Raji (cell line): ENCODE results near the gene PEPD.

Source experiments
- POLR2A ChIP-seq: IDR thresholded peaks from 2 replicates; pipeline ENCODE4 v1.6.1; 2011; ENCODE audit warnings: low read depth, low read length, control low read depth; ENCODE audit not compliant: insufficient read depth

PEPD gene

DNA sequence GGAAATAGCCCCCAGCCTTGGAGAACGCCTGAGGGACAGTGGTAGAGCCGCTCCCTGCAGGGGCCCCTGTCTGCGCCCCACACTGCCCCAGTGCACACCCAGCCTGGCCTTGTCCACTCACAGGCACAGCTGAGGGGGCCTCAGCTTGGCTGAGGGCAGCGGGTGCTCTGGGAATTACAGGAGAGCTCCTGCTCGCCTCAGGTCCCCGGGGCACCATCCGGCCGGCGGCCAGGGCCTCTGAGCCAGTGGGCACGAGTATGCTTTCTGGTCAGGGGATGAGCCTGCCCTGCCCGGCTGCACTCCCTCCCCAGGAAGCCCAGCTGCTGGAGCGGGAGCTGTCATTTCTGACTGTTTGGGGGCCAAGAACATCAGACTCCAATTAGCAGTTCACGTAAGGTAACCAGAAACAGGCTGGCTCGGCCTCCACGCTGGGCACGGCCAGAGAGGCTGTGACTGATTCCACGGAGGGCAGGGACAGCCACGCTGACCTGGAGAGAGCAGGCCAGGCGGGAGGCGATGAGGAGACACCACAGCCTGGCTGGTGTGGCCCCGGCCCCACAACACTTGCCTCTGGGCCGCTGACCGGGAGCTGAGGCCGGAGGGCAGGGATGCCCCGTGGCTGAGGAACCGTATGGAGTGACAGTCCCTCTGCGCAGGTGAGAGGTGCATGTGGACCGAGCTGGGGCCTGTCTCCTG is 132.7 kb downstream of the PEPD start:
- TF ChIP-seq POLR2A = no peak

DNA sequence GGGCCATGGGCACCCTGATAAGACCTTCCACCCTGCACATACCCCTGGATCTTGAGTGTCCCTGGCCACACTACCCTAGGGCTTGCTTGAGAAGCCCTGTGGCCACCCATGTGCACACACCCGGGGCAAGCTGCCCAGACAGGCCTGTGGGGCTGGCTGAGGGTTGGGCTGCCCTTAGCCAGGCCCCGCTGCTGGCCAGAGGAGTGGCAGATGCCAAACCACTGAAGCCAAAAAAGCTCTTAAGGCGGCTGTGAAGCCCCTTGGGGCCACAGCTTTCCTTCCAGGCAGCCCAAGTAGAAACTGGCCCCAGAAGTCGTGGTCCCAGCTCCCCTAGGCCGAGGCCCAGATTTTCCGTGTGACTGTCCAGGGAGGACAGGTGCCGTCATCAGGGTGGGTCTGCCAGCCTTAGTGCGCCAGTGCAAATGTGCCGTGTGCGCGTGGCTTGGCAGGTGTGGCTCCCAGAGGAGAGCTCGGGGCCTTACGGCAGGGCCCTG is 133.3 kb downstream of the PEPD start:
- no peak for TF ChIP-seq POLR2A

DNA sequence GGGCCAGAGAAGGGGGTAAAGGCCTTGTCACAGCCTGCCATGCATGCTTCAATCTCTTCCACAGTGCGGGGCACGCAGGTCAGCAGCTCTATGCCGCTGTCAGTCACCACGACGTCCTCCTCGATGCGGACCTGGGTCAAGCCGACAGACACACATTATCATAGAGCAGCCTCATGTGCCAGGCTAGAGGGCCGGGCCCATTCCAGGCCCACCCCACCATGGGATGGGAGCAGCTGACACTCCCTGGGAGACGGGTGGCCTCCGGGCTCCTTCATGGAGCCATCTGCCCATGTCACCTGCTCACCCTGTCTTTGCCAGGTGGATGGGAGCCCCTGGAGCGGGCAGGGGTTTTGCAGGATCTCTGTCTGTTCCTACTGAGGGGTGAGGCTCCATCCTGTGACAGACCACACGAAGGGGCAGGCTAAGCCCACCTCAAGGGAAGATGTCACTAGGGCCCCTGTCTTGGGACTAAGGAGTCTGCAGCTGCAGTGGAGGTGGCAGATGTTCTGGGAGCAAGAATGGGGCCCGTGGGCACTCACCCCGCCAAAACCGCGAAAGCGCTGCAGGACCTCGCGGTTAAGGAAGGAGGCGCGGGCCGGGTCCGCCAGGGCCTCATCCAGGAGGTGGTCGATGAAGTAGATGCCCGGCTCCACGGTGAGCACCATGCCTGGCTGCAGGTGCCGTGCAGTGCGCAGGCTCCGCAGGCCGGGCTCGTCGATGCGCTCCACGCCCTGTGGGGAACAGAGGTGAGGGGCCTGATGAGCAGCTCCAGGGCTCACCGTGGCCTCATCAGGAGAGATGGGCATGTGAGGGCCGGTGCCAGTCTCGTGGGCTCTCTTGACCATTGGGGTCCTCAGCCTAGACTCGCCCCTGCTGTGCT is 134.0 kb downstream of the PEPD start:
- TF ChIP-seq POLR2A = no peak

DNA sequence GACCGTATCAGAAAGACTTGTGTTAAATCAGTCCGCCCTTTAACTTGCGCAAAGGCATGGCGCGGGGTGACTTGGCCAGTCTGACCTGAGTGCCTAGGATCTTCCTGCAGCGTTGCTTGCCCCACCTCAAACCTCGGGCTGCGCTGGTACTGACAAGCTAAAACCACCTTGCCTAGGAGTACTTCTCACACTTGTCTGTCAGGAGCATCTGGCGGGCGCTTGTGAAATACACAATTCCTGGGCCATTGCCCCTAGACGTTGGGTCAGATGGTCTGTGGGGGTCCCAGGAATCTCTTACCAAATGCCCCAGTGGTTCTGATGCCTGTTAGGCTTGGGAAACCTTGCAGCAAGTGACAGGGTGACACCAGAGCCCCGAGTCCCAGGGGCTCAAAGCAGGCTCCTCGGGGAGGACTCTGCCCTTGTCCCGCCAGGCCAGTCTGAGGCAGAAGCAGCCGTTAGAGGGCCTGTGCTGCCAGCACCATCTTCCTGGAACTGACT is 135.2 kb downstream of the PEPD start:
- TF ChIP-seq POLR2A = no peak

GRCh38 chr19:33385956-33386355 is 135.6 kb downstream of the PEPD start:
- TF ChIP-seq POLR2A = no peak

DNA sequence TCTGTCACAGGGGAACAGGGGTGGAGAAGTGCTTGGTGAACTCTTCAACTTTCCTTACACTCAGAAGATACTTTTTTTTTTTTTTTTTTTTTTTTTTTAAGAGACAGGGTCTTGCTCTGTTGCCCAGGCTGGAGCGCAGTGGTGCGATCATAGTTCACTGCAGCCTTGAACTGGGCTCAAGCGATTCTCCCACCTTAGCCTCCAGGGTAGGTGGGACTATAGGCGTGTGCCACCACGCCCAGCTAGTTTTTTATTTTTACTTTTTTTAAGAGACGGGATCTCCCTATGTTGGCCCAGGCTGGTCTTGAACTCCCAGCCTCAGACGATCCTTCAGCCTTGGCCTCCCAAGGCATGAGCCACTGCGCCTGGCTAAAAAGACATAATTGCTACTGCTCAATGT is 136.6 kb downstream of the PEPD start:
- TF ChIP-seq POLR2A = no peak

DNA sequence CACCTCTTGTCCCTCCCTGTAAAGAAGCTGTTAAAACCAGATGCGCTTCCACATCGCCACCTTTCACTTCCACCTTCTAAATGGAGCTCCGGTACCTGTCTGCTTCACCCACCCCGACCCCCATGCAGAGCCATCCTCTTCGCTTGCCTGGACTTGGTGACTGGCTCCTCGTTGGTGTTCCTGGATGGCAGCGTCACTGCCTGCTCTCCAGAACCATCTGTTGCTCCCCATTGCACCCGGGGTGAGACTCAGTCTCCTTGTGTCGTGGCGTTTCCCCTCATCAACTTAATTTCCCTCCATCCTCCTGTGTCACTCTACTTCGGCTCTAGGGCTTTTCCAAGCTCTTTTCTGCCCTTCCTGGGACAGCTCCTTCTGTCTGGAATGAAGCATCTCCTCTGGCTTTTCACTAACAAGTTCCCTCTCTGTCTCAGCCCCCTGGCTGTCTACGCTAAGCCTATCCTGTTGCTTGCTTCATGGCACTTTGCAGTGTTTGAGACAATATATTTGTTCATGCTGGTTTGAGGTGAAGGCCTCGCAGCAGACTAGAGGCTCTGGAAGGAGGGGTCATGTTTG is 137.8 kb downstream of the PEPD start:
- no peak for TF ChIP-seq POLR2A

DNA sequence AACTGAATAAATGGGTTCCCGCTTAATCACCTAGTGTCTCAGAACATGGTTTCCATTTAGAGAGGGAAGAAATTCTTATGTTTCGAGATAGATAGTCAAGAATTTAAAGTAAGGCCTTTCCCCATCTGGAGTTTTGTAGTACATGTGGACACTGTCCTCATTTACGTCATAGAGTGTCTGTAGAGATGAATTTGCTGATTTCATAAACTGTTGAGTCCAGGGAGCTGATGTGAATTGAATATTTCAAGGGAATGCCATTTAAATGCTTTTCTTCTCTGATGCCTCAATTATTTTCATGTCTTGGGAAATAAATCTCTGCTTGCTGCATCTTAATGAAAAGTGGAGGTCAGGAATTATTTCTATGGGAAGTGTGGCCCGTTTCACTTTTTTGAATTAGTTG is 138.6 kb downstream of the PEPD start:
- no peak for TF ChIP-seq POLR2A

DNA sequence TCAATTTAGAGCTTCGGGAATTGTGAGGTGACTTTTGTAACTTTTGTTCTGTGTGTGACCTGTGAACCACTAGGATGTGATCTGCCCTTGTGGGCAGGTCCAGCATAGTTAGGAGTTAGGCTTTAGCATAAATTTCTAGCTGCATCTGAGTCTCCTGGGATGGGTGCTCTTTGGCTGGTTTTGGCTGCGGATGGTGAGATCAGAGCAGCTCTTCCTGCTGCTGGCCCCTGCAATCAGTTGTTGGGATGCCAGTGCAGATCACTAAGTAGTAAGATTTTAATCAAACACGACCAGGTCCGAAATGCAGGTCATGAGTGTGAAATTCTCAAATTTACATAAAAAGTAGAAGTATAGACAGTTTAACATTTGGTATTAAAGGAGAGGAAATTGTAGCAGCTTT is 139.6 kb downstream of the PEPD start:
- TF ChIP-seq POLR2A = no peak

DNA sequence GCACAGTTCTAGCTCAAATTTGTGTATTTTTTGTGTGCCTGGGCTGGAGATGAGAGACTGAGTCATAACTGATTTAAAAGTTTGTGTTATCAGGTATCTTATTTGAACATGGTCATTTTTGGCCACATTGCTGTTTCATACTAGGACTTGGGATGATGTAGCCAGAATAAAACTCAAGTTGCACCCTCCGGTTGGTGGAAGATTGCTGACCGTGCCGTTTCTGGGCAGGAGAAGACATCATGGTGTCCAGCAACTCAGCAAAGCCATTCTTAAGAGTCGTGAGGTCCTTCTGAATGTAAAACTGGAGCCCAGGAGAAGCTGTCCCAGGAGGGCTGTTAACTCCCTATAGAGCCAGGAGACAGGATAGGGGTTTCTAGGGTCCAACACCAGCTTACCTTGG is 140.5 kb downstream of the PEPD start:
- TF ChIP-seq POLR2A = no peak

DNA sequence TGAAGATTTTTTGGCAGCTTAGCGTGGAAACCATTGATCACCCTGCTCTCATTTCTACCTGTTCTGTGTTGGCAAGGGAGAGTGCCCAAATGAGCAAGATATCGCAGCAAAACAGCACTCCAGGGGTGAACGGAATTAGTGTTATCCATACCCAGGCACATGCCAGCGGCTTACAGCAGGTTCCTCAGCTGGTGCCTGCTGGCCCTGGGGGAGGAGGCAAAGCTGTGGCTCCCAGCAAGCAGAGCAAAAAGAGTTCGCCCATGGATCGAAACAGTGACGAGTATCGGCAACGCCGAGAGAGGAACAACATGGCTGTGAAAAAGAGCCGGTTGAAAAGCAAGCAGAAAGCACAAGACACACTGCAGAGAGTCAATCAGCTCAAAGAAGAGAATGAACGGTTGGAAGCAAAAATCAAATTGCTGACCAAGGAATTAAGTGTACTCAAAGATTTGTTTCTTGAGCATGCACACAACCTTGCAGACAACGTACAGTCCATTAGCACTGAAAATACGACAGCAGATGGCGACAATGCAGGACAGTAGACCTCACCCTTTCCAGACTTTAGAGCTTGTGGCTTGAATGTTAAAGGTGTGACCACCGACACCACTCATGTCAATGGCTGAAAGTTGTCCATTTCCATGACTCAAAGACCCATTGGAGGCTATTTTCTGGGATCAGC is 142.3 kb downstream of the PEPD start:
- TF ChIP-seq POLR2A = no peak

GRCh38 chr19:33377586-33378475 is 143.8 kb downstream of the PEPD start:
- no peak for TF ChIP-seq POLR2A

DNA sequence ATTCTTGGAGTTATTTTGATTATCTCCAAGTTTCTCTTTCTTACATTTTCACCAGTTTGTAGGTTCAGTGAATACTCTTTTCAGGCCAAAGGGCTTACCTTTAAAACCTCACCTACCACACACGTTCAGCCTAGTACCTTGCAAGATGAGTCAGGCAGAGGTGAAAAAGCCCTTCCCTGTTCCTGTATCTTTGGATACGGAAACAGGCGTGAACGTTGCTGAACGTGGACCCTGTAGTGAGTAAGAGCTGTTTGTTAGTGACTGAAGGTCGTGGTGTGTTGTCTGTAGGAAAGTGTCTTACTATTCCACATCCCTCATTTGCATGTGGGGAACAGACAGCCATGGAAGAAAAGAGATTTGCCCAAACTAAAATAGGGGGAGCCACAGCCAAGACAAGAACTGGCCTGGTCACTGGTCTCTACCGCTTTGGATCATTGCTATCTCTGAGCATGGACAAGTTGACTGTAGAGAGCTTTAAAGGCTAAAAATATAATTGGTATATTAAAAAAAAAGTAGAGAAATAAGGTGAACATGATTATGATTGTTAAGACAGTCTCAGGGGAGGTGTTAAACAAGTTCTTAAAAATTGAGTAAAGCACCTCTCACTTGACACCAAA is 144.5 kb downstream of the PEPD start:
- TF ChIP-seq POLR2A = no peak

DNA sequence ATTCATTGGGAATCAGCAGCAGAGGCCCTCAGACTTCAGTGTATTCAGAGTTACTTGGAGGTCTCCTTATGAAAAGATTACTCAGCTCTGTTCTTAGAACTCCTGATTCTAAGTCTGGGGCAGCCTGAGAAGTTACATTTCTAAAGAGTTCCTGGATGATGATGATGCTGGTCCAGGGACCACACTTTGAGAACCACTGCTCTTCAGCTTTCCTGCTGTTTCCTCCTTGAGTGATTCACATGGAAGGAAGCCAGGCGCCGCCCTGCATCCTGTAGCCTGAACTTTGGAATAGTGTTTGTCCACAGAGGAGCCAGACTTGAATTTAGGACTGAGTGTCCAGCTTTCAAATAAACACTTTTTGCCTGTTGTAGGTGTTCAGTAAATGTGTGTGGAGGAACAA is 145.2 kb downstream of the PEPD start:
- TF ChIP-seq POLR2A = no peak
